GM23338 (cell line): Measurements from ENCODE around the gene METTL14. TPM values are rescaled to one million over a fixed set of nuclear protein-coding genes. Genes with fewer than 3 reads are reported as not detected.

ENCODE experiments used
- ATAC-seq: fragments of 200-7000 bp; cut with Tn5 transposase; 3 replicates; pipeline ENCODE4 v1.9.1; 2020
- DNase-seq: peaks from one replicate; pipeline ENCODE4 v3.0.0-alpha.2; 2015; ENCODE audit warnings: low spot score
- H2AFZ ChIP-seq: fragments of 200-600 bp; sonication (generic); 2 replicates; pipeline ENCODE4 v1.8.0; 2016; ENCODE audit warnings: antibody characterized with exemption, mild to moderate bottlenecking, moderate library complexity
- H3F3A ChIP-seq: fragments of 200-600 bp; sonication (generic); replicated peaks from 2 replicates; pipeline ENCODE4 v1.8.0; 2017; ENCODE audit warnings: antibody characterized with exemption, mixed run types, low read depth
- H3K27ac ChIP-seq: fragments of 200-600 bp; sonication (generic); 2 replicates; pipeline ENCODE4 v1.6.1; 2016; ENCODE audit warnings: low read depth
- H3K27me3 ChIP-seq: fragments of 200-600 bp; sonication (generic); 2 replicates; pipeline ENCODE4 v1.8.0; 2016; ENCODE audit warnings: mild to moderate bottlenecking, mixed run types, moderate library complexity; ENCODE audit not compliant: insufficient read depth
- H3K36me3 ChIP-seq: fragments of 200-600 bp; sonication (generic); 2 replicates; pipeline ENCODE4 v1.8.0; 2016; ENCODE audit warnings: mild to moderate bottlenecking; ENCODE audit not compliant: insufficient read depth
- H3K4me1 ChIP-seq: fragments of 200-600 bp; sonication (generic); 2 replicates; pipeline ENCODE4 v1.8.0; 2016; ENCODE audit warnings: mild to moderate bottlenecking, moderate library complexity; ENCODE audit not compliant: insufficient read depth
- H3K4me2 ChIP-seq: fragments of 200-600 bp; sonication (generic); 2 replicates; pipeline ENCODE4 v1.7.1; 2017; ENCODE audit warnings: mixed run types
- H3K4me3 ChIP-seq: fragments of 200-600 bp; sonication (generic); 2 replicates; pipeline ENCODE4 v1.6.1; 2016; ENCODE audit warnings: mixed run types
- H3K79me2 ChIP-seq: fragments of 200-600 bp; sonication (generic); replicated peaks from 2 replicates; pipeline ENCODE4 v1.8.0; 2017; ENCODE audit warnings: mild to moderate bottlenecking; ENCODE audit not compliant: insufficient read depth
- H3K9me2 ChIP-seq: fragments of 200-600 bp; sonication (generic); 2 replicates; pipeline ENCODE4 v1.8.0; 2017; ENCODE audit not compliant: insufficient read depth
- H4K20me1 ChIP-seq: fragments of 200-600 bp; sonication (generic); replicated peaks from 2 replicates; pipeline ENCODE4 v1.8.0; 2017; ENCODE audit warnings: mild to moderate bottlenecking; ENCODE audit not compliant: insufficient read depth
- H3K27ac Mint-ChIP-seq: 2 replicates; pipeline ENCODE4 v1.8.0; 2020; ENCODE audit warnings: inconsistent platforms, mild to moderate bottlenecking, moderate library complexity, mixed read lengths
- H3K27me3 Mint-ChIP-seq: 3 replicates; pipeline ENCODE4 v1.8.0; 2022; ENCODE audit warnings: low read depth, mild to moderate bottlenecking, moderate library complexity, mixed read lengths, inconsistent platforms; ENCODE audit not compliant: insufficient read depth, poor library complexity
- H3K36me3 Mint-ChIP-seq: 3 replicates; pipeline ENCODE4 v1.8.0; 2021; ENCODE audit warnings: low read depth, mild to moderate bottlenecking, inconsistent platforms, moderate library complexity, mixed read lengths
- H3K4me1 Mint-ChIP-seq: 3 replicates; pipeline ENCODE4 v1.8.0; 2020; ENCODE audit warnings: mild to moderate bottlenecking, inconsistent platforms, mixed read lengths
- H3K4me3 Mint-ChIP-seq: 3 replicates; pipeline ENCODE4 v1.8.0; 2021; ENCODE audit warnings: moderate library complexity, mild to moderate bottlenecking, inconsistent platforms, mixed read lengths
- H3K9me3 Mint-ChIP-seq: 3 replicates; pipeline ENCODE4 v1.8.0; 2020; ENCODE audit warnings: moderate library complexity, mild to moderate bottlenecking, inconsistent platforms, mixed read lengths
- CREB1 ChIP-seq: fragments of 250-450 bp; sonication (Bioruptor Pico); IDR thresholded peaks from 2 replicates; pipeline ENCODE4 v1.5.0; 2020; ENCODE audit warnings: low read depth, mild to moderate bottlenecking, moderate library complexity
- EZH2 ChIP-seq: fragments of 200-600 bp; sonication (generic); IDR thresholded peaks from one replicate; pipeline ENCODE4 v1.8.0; 2017; ENCODE audit warnings: antibody characterized with exemption, mild to moderate bottlenecking, low read depth; ENCODE audit not compliant: unreplicated experiment
- EZH2phosphoT487 ChIP-seq: fragments of 200-600 bp; sonication (generic); IDR thresholded peaks from one replicate; pipeline ENCODE4 v1.8.1; 2018; ENCODE audit warnings: antibody characterized with exemption; ENCODE audit not compliant: unreplicated experiment
- JUNB ChIP-seq: IDR thresholded peaks from one replicate; pipeline ENCODE4 v1.6.1; 2016; ENCODE audit warnings: antibody characterized with exemption; ENCODE audit not compliant: unreplicated experiment
- NANOG ChIP-seq: IDR thresholded peaks from 2 replicates; pipeline ENCODE4 v1.6.1; 2016; ENCODE audit warnings: antibody characterized with exemption, borderline replicate concordance
- POLR2AphosphoS5 ChIP-seq: IDR thresholded peaks from 2 replicates; pipeline ENCODE4 v1.6.1; 2016; ENCODE audit warnings: antibody characterized with exemption, low read depth
- STAT1 ChIP-seq: IDR thresholded peaks from one replicate; pipeline ENCODE4 v1.6.1; 2016; ENCODE audit warnings: antibody characterized with exemption; ENCODE audit not compliant: unreplicated experiment
- ZNF114 ChIP-seq: fragments of 250-450 bp; sonication (Bioruptor Pico); IDR thresholded peaks from 2 replicates; pipeline ENCODE4 v1.5.0; 2020; ENCODE audit warnings: mild to moderate bottlenecking, moderate library complexity
- ZNF331 ChIP-seq: fragments of 250-450 bp; sonication (Bioruptor Pico); IDR thresholded peaks from 2 replicates; pipeline ENCODE4 v1.5.0; 2020; ENCODE audit warnings: low read depth, mild to moderate bottlenecking, moderate library complexity
- polyA plus RNA-seq: library from polyadenylated mRNA; unstranded; fragments of >200 nt; fragmentation: Nextera tagmentation; extraction: Ambion mirVana; gene quantifications from 2 replicates; pipeline ENCODE4 v1.2.1, GENCODE V29; 2016
- total RNA-seq: library from RNA; depleted of rRNA; stranded (reverse); fragments of >200 nt; shearing (Covaris generic); gene quantifications from 2 replicates; pipeline ENCODE4 v1.2.3, GENCODE V29; 2014
- TF ChIP-seq, protein P1 (sequence below), 2 experiments: fragments of 200-600 bp in 1 of 2; sonication (generic) in 1 of 2; conservative IDR thresholded peaks; 2 replicates each; pipeline versions ENCODE4 v1.5.1 to v1.6.1; 2016 to 2017; ENCODE audit warnings: antibody characterized with exemption in 2 of 2, low read depth in 2 of 2, mild to moderate bottlenecking in 2 of 2, moderate library complexity in 1 of 2
- TF ChIP-seq, protein P2 (sequence below): fragments of 250-450 bp; sonication (Bioruptor Pico); IDR thresholded peaks from 2 replicates; pipeline ENCODE4 v1.5.0; 2020; ENCODE audit warnings: mild to moderate bottlenecking, moderate library complexity
- TF ChIP-seq, protein P3 (sequence below): IDR thresholded peaks from 2 replicates; pipeline ENCODE4 v1.6.1; 2016; ENCODE audit warnings: antibody characterized with exemption
- TF ChIP-seq, protein P4 (sequence below): IDR thresholded peaks from one replicate; pipeline ENCODE4 v1.6.1; 2018; ENCODE audit warnings: antibody characterized with exemption; ENCODE audit not compliant: unreplicated experiment

The METTL14 gene
- total and polyA plus RNA-seq, 2 experiments from 2014 or later: 39.3 to 56.8 TPM

DNA sequence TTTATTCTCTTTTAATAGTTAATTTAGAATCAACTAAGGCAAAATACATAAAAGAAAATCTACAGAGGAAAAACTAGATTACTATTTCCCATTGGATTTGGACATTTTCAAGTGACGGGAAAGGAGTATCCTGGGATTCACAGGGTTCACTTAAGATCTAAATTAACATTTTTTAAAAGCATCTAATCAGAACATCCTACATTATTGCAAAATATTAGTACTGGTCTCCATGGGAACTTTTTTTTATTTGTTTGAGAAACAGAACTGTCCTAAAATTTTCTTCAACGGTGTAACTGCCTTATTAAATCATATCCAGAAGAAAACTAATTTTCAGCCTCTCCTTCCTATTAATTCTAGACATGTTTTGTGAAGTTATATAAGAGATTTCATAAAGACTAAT lies 69.7 kb downstream of the METTL14 start:
- peaks cover 20% of the 10 kb centered on the region; the same call in 2 of the 3 replicates for H3K4me1 Mint-ChIP-seq
- DNase-seq (no peak), ATAC-seq (no peak)
- Histone ChIP-seq H4K20me1 (no peaks in the 10 kb centered on the region), H3K27me3 (no peaks in the 10 kb centered on the region), H3K36me3 (peaks cover 24% of the 10 kb centered on the region; the same call in 1 of the 2 replicates), H3K27ac (peak overlapping the region; percentile 16; the same call in 1 of the 2 replicates), H3K4me2 (no peak overlapping the region), H3K79me2 (no peaks in the 10 kb centered on the region), H3K9me2 (no peaks in the 10 kb centered on the region), H3K4me1 (peaks cover 10% of the 10 kb centered on the region), H3F3A (no peaks in the 10 kb centered on the region; the same call in 1 of the 2 replicates), H3K4me3 (no peak overlapping the region), H2AFZ (no peak overlapping the region)
- no peaks in the 10 kb centered on the region for H3K9me3 Mint-ChIP-seq
- no peak overlapping the region for H3K4me3 Mint-ChIP-seq
- H3K27me3 Mint-ChIP-seq: no peaks in the 10 kb centered on the region
- TF ChIP-seq JUNB (no peak), ZNF331 (CRISPR knock-in tag) (no peak), EZH2 (no peak), POLR2AphosphoS5 (no peak), EZH2phosphoT487 (no peak), ZNF114 (CRISPR knock-in tag) (no peak), NANOG (no peak), CREB1 (CRISPR knock-in tag) (no peak), STAT1 (no peak)
- TF ChIP-seq, protein P1, sequence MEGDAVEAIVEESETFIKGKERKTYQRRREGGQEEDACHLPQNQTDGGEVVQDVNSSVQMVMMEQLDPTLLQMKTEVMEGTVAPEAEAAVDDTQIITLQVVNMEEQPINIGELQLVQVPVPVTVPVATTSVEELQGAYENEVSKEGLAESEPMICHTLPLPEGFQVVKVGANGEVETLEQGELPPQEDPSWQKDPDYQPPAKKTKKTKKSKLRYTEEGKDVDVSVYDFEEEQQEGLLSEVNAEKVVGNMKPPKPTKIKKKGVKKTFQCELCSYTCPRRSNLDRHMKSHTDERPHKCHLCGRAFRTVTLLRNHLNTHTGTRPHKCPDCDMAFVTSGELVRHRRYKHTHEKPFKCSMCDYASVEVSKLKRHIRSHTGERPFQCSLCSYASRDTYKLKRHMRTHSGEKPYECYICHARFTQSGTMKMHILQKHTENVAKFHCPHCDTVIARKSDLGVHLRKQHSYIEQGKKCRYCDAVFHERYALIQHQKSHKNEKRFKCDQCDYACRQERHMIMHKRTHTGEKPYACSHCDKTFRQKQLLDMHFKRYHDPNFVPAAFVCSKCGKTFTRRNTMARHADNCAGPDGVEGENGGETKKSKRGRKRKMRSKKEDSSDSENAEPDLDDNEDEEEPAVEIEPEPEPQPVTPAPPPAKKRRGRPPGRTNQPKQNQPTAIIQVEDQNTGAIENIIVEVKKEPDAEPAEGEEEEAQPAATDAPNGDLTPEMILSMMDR (conservative IDR thresholded peaks at IDR 0.05; ENCODE audit: low read depth in 2 of 2): no peak
- TF ChIP-seq, protein P2, sequence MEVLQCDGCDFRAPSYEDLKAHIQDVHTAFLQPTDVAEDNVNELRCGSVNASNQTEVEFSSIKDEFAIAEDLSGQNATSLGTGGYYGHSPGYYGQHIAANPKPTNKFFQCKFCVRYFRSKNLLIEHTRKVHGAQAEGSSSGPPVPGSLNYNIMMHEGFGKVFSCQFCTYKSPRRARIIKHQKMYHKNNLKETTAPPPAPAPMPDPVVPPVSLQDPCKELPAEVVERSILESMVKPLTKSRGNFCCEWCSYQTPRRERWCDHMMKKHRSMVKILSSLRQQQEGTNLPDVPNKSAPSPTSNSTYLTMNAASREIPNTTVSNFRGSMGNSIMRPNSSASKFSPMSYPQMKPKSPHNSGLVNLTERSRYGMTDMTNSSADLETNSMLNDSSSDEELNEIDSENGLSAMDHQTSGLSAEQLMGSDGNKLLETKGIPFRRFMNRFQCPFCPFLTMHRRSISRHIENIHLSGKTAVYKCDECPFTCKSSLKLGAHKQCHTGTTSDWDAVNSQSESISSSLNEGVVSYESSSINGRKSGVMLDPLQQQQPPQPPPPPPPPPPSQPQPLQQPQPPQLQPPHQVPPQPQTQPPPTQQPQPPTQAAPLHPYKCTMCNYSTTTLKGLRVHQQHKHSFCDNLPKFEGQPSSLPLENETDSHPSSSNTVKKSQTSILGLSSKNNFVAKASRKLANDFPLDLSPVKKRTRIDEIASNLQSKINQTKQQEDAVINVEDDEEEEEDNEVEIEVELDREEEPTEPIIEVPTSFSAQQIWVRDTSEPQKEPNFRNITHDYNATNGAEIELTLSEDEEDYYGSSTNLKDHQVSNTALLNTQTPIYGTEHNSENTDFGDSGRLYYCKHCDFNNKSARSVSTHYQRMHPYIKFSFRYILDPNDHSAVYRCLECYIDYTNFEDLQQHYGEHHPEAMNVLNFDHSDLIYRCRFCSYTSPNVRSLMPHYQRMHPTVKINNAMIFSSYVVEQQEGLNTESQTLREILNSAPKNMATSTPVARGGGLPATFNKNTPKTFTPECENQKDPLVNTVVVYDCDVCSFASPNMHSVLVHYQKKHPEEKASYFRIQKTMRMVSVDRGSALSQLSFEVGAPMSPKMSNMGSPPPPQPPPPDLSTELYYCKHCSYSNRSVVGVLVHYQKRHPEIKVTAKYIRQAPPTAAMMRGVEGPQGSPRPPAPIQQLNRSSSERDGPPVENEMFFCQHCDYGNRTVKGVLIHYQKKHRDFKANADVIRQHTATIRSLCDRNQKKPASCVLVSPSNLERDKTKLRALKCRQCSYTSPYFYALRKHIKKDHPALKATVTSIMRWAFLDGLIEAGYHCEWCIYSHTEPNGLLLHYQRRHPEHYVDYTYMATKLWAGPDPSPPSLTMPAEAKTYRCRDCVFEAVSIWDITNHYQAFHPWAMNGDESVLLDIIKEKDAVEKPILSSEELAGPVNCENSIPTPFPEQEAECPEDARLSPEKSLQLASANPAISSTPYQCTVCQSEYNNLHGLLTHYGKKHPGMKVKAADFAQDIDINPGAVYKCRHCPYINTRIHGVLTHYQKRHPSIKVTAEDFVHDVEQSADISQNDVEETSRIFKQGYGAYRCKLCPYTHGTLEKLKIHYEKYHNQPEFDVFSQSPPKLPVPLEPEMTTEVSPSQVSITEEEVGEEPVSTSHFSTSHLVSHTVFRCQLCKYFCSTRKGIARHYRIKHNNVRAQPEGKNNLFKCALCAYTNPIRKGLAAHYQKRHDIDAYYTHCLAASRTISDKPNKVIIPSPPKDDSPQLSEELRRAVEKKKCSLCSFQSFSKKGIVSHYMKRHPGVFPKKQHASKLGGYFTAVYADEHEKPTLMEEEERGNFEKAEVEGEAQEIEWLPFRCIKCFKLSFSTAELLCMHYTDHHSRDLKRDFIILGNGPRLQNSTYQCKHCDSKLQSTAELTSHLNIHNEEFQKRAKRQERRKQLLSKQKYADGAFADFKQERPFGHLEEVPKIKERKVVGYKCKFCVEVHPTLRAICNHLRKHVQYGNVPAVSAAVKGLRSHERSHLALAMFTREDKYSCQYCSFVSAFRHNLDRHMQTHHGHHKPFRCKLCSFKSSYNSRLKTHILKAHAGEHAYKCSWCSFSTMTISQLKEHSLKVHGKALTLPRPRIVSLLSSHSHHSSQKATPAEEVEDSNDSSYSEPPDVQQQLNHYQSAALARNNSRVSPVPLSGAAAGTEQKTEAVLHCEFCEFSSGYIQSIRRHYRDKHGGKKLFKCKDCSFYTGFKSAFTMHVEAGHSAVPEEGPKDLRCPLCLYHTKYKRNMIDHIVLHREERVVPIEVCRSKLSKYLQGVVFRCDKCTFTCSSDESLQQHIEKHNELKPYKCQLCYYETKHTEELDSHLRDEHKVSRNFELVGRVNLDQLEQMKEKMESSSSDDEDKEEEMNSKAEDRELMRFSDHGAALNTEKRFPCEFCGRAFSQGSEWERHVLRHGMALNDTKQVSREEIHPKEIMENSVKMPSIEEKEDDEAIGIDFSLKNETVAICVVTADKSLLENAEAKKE (CRISPR knock-in tag): no peak
- TF ChIP-seq, protein P3, sequence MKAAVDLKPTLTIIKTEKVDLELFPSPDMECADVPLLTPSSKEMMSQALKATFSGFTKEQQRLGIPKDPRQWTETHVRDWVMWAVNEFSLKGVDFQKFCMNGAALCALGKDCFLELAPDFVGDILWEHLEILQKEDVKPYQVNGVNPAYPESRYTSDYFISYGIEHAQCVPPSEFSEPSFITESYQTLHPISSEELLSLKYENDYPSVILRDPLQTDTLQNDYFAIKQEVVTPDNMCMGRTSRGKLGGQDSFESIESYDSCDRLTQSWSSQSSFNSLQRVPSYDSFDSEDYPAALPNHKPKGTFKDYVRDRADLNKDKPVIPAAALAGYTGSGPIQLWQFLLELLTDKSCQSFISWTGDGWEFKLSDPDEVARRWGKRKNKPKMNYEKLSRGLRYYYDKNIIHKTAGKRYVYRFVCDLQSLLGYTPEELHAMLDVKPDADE: no peak
- TF ChIP-seq, protein P4, sequence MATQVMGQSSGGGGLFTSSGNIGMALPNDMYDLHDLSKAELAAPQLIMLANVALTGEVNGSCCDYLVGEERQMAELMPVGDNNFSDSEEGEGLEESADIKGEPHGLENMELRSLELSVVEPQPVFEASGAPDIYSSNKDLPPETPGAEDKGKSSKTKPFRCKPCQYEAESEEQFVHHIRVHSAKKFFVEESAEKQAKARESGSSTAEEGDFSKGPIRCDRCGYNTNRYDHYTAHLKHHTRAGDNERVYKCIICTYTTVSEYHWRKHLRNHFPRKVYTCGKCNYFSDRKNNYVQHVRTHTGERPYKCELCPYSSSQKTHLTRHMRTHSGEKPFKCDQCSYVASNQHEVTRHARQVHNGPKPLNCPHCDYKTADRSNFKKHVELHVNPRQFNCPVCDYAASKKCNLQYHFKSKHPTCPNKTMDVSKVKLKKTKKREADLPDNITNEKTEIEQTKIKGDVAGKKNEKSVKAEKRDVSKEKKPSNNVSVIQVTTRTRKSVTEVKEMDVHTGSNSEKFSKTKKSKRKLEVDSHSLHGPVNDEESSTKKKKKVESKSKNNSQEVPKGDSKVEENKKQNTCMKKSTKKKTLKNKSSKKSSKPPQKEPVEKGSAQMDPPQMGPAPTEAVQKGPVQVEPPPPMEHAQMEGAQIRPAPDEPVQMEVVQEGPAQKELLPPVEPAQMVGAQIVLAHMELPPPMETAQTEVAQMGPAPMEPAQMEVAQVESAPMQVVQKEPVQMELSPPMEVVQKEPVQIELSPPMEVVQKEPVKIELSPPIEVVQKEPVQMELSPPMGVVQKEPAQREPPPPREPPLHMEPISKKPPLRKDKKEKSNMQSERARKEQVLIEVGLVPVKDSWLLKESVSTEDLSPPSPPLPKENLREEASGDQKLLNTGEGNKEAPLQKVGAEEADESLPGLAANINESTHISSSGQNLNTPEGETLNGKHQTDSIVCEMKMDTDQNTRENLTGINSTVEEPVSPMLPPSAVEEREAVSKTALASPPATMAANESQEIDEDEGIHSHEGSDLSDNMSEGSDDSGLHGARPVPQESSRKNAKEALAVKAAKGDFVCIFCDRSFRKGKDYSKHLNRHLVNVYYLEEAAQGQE: no peak
- peaks cover 21% of the 10 kb centered on the region for H3K36me3 Mint-ChIP-seq
- H3K27ac Mint-ChIP-seq: peak overlapping the region; percentile 64
